ENCODE measurements around the gene GXYLT2. TPM values are rescaled to one million over a fixed set of nuclear protein-coding genes. Genes with fewer than 3 reads are reported as not detected.

GXYLT2 gene
- total RNA-seq, 4 donors from 2014 or later: 0.72 to 6.8 (median 2.3) TPM

DNA sequence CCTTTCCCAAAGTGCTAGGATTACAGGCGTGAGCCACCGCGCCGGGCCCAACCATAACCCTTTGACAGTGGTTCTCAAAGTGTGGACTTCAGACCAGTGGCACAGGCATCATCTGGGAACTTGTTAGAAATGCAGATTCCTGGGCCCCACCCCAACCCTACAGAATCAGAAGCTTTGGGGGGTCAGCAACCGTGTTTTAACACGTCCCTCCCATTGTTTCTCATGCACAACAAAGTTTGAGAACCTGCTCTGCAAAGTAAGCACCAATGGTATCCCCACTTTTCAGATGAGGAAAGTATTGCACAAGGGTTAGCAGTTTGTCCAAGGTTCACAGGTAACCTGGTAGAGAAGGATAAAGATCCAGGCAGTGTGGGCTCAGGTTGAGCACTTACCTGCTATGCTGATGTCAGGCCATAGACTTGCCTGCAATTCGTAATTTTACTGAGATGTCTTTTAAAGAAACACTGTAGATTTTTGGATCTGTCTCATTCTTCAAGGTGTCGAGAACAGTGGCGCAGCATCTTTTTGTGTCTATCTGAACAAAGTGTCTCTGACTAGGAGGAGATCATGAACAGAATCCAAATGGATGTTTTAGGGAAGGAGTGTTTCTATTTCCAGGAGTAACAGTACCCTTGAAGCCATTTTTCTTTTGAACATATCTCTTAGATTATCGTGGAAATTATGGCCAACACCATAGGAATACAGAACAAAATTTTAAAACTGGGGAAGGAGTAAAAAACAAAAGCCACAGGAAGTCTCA is 2.5 kb downstream of the GXYLT2 start:
- WGBS, 2 donors: 59 to 75% methylated on average over 10 of the region's 10 CpGs

DNA sequence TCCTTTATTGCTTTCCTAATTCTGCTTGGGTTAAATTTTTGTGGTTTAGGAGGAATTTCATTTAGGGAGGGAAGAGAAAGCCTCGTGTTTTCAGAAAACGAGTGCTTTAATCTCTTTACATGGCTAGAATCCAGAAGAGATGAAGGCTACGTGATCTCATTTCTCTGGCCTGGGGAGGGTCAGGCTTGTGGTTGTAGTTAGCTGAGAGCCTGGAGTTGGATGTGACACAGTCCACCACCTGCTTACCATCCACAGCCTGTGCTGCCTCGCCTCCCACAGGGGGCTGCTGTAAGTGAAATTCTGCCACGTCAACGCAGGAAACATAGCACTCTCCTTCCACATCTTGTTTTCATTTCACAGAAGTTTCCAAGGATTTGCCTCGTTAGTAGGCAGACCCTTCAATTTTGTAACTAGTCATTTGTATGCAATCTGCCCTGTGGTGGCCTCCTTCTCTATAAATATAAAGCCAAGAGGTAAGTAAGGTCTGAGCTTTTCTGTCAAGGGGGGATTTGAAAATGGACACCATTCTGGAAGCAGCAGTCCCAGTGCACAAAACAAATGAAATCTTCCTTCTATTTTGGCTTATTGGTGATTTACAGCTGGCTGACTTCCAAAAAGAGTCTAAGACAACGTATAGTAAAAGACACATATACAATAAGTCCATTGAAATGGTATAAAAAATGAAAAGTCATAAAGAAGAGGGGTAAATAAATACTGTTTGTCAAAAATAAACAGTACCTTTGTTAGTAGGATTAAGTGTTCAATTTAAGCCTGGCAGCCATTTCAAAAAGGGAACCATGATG is 3.4 kb downstream of the GXYLT2 start:
- DNase-seq (ENCODE audit: low spot score in 2 of 2): no peak
- no peak overlapping the region for H3K4me3 ChIP-seq (ENCODE audit: low read depth, poor library complexity, severe bottlenecking)
- intact Hi-C loops (cut with DNase I; ENCODE audit: low total_unique reads): no loop called here
- TF ChIP-seq, protein P1, sequence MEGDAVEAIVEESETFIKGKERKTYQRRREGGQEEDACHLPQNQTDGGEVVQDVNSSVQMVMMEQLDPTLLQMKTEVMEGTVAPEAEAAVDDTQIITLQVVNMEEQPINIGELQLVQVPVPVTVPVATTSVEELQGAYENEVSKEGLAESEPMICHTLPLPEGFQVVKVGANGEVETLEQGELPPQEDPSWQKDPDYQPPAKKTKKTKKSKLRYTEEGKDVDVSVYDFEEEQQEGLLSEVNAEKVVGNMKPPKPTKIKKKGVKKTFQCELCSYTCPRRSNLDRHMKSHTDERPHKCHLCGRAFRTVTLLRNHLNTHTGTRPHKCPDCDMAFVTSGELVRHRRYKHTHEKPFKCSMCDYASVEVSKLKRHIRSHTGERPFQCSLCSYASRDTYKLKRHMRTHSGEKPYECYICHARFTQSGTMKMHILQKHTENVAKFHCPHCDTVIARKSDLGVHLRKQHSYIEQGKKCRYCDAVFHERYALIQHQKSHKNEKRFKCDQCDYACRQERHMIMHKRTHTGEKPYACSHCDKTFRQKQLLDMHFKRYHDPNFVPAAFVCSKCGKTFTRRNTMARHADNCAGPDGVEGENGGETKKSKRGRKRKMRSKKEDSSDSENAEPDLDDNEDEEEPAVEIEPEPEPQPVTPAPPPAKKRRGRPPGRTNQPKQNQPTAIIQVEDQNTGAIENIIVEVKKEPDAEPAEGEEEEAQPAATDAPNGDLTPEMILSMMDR (IDR thresholded peaks at IDR 0.05): no peak
- TF ChIP-seq POLR2A (IDR thresholded peaks at IDR 0.05): no peak
- WGBS, 2 donors: 34 to 38% methylated on average over 8 of the region's 8 CpGs

More for the DNA sequence above, 2.5 kb downstream of the GXYLT2 start:
- TF ChIP-seq, protein P1 (IDR thresholded peaks at IDR 0.05): no peak
- TF ChIP-seq POLR2A (IDR thresholded peaks at IDR 0.05): no peak
- intact Hi-C loops (cut with DNase I; ENCODE audit: low total_unique reads): no loop called here
- DNase-seq (ENCODE audit: low spot score in 2 of 2): no peak
- H3K4me3 ChIP-seq (ENCODE audit: low read depth, poor library complexity, severe bottlenecking): no peak overlapping the region

DNA sequence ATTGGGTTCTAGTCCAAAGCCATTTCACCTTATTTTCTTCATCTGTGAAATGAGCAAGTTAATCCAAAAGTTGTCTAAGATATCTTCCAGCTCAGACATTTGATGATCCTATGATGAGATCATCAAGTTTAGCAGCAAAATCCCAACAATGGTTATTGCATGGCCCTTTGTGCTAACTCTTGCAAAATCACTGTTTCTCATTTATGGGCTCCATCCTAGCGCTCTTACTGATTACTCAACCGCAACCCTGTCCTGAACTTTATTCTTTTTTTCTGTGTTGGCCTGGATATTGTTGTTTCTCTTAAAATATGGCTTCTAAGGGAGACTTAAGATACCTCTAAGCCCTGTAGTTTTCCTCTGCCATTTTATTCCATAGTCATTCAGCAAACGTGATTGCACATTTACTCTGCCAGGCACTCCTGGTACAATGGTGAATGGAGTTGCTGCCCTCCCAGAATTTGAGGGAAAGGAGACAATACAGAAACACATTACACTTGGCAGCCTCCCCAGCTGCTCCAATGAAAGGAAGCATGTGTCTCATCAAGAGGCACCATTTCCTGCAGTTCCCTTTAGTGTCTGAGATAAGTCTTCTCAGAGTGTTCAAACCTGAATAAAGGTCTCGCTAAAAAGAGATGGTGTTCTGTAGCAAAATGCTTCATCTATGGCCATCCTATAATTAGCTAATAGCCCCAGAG is 4.4 kb downstream of the GXYLT2 start:
- WGBS, 2 donors: 38 to 51% methylated on average over 4 of the region's 4 CpGs
- no peak overlapping the region for H3K4me3 ChIP-seq (ENCODE audit: low read depth, poor library complexity, severe bottlenecking)
- no peak for TF ChIP-seq POLR2A (IDR thresholded peaks at IDR 0.05)
- TF ChIP-seq, protein P1 (IDR thresholded peaks at IDR 0.05): no peak
- intact Hi-C loops (cut with DNase I; ENCODE audit: low total_unique reads): no loop called here
- no peak for DNase-seq (ENCODE audit: low spot score in 2 of 2)

DNA sequence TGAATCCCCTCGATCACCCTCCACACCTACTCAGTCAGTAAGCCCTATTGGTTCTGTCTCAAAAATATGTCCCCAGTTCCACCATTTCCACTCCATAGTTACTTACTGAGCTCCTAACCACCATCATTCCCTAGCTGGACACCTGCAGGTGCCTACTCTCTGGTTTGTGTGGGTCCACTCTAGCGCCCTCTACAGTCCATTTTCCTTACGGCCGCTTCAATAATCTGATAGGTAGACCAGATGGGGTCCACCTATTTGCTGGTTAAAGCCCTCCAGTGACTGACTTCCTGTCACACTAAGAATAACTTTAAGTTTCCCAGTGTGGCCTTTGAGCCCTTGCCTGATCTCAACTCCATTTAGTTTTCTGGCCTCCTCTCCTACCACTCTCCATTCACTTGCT is 5.0 kb downstream of the GXYLT2 start:
- no peak overlapping the region for H3K4me3 ChIP-seq (ENCODE audit: low read depth, poor library complexity, severe bottlenecking)
- whole genome bisulfite sequencing, 2 donors: 63 to 64% methylated on average over 4 of the region's 4 CpGs
- TF ChIP-seq POLR2A (IDR thresholded peaks at IDR 0.05): no peak
- TF ChIP-seq, protein P1 (IDR thresholded peaks at IDR 0.05): no peak
- intact Hi-C loops (cut with DNase I; ENCODE audit: low total_unique reads): no loop called here
- DNase-seq (ENCODE audit: low spot score in 2 of 2): no peak

DNA sequence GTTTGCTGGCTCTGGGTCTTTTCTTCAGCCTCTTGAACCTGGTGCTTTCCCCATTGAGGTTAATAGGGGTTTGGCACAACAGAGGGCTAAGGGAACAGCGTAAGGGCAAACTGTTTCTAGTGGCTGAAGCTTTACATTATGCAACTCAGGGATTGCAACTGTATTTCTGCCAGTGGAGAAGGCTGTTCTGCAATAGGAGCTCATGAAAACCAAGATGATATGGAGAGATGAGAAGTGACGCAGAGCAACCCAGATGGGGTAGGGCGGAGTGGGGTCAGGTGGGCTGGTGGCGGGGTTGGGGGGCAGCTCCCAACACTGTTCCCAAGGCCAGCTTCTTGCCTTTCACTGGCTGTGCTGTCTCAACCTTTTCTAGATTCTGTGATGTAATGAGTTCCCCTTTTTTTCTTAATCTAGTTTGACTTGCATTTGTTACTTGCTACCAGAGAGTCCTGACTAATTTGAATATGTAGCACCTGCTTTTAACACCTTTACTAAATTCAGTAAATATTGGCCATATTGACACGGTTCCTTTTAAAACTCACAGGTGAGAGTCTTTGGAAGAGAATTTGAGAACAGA is 7.2 kb downstream of the GXYLT2 start:
- no peak for DNase-seq (ENCODE audit: low spot score in 2 of 2)
- intact Hi-C loops (cut with DNase I; ENCODE audit: low total_unique reads): no loop called here
- WGBS, 2 donors: 88 to 91% methylated on average over 5 of the region's 5 CpGs
- no peak overlapping the region for H3K4me3 ChIP-seq (ENCODE audit: low read depth, poor library complexity, severe bottlenecking)
- TF ChIP-seq, protein P1 (IDR thresholded peaks at IDR 0.05): no peak
- TF ChIP-seq POLR2A (IDR thresholded peaks at IDR 0.05): no peak

All from lower leg skin (tissue), 4 donors.